Measurements from ENCODE around the gene DDHD1.

DNA sequence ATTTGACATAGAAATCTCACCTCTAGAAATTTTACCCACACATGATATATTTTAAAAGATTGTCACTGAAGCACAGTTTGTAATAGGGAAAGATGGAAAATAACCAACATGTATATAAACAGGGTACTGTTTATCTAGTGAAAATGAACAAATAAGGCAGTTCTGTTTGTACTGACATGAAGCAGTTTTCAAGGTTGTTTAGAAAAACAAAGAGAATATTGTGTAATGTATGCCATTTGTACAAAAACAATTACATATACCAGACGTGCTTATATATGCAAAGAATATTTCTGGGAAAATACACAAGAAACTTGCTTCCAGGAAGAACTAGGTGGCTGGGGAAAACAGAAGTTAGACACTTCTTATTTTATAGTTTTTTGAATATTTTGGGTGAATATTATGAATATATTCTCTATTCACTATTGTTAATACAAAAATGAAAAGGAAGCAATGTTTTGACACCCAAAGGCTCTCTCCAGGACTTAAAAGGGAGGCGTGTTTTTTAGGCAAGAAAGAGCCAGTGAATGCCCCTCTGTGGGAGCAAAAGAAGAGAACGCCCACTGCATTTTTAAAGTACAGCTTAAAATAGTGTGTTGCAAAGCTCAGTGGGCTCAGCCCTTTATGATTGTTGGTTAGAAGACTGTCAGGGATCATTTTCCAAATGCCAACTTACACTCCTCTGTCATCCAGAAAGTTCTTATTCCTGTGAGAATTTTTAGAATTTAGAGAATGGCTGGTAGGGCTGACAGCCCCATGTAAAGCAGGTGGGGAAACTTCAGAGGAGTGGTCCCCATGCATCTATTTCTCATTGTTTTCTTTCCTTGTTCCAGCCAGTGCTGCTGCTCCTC lies 142.7 kb downstream of the DDHD1 start:
- TF ChIP-seq, protein P1, sequence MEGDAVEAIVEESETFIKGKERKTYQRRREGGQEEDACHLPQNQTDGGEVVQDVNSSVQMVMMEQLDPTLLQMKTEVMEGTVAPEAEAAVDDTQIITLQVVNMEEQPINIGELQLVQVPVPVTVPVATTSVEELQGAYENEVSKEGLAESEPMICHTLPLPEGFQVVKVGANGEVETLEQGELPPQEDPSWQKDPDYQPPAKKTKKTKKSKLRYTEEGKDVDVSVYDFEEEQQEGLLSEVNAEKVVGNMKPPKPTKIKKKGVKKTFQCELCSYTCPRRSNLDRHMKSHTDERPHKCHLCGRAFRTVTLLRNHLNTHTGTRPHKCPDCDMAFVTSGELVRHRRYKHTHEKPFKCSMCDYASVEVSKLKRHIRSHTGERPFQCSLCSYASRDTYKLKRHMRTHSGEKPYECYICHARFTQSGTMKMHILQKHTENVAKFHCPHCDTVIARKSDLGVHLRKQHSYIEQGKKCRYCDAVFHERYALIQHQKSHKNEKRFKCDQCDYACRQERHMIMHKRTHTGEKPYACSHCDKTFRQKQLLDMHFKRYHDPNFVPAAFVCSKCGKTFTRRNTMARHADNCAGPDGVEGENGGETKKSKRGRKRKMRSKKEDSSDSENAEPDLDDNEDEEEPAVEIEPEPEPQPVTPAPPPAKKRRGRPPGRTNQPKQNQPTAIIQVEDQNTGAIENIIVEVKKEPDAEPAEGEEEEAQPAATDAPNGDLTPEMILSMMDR (IDR thresholded peaks at IDR 0.05 in 4 of 5, conservative IDR thresholded peaks at IDR 0.05 in 1 of 5): no peak
- TF ChIP-seq POLR2A (IDR thresholded peaks at IDR 0.05): no peak
